HG03432 (cell line): ENCODE measurements around the gene UNC93B1.
"Not testable (repeated sequence)": the region's sequence is repeated elsewhere in the genome, so short reads cannot be mapped to it uniquely, and the experiment has no call there.

Experiments
- ATAC-seq: cut with Tn5 transposase; IDR thresholded peaks from one replicate; pipeline ENCODE4 v1.9.1; 2021; ENCODE audit warnings: mild to moderate bottlenecking, moderate library complexity; ENCODE audit not compliant: unreplicated experiment

The UNC93B1 gene

DNA sequence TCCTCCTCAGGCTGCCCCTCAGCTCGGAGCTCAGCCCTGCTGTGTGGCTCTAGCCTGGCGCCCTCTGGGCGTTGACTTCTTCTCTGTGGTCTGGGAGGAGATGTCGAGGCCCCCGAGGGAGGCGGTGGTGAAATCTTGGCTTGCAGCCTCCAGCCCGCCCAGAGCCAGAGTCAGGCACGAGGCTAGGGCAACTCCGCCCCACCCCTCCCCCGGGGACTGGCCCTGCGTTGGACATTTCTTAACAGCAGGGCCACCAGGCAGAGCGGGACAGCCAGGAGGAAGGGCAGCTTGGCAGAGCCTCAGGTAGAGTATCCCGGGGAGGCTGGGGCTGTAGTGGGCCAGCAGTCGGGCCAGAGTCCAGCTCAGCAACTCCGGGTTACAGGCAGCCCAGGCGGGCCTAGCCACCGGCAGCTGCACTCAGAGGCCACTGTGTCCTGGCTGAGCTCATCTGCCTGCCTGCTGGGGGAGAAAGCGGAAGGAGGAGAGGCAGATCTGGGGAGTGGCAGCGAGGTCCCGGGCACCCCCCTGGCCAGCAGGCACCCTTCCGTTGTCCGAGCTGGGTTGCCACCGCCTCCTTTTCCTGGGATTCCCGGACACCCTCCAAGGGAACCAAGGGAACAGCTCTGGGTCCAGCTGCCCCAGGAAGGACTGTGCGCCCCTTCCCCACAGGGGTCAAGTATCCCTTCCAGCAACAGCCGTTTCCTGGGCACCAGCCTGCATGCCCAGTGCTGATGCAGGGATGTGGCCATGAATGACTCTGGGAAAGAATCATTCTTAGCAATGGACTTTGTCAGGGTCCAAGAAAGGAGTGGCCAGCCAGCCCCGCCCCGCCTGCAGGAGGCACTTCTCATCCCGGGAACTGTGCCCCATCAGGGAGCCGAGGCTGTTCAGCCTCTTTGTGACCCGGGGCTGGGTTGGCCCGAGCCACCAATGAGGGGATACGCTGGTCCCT lies 6.5 kb upstream of the UNC93B1 start, which contains the start of gene ALDH3B1:
Gene ALDH3B1 (plus strand): TSS at position 238 of the 952 bp plus-strand sequence. CDS start 4,971 bp downstream, outside the sequence.
- ATAC-seq: no peak

DNA sequence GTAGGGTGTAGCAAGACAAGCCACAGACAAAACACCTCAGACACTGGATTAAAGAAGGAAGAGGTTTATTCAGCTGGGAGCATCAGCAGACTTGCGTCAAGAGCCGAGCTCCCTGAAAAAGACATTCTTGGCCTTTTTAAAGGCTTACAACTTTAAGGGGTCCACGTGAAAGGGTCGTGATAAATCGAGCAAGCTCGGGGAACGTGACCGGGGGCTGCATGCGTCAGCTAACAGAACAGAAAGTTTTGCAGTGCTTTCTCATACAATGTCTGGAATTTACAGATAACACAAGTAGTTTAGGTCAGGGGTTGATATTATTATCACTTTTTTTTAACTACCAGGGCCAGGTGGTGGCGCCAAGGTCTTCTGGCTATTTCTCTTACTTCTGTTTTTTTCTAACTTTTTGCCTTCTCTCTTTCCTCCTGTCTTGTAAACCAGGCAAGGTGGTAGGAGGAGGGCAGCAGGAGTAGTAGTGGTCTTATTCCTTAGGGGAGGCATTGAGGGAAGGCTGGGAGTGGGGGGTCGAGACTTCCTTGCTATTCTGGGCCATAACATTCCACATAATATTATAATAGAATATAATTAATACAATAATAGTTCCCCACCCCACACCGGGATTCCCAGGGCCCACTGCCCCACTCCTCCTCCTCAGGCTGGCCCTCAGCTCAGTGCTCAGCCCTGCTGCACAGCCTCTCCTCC lies 5.6 kb upstream of the UNC93B1 start:
- ATAC-seq: no peak

DNA sequence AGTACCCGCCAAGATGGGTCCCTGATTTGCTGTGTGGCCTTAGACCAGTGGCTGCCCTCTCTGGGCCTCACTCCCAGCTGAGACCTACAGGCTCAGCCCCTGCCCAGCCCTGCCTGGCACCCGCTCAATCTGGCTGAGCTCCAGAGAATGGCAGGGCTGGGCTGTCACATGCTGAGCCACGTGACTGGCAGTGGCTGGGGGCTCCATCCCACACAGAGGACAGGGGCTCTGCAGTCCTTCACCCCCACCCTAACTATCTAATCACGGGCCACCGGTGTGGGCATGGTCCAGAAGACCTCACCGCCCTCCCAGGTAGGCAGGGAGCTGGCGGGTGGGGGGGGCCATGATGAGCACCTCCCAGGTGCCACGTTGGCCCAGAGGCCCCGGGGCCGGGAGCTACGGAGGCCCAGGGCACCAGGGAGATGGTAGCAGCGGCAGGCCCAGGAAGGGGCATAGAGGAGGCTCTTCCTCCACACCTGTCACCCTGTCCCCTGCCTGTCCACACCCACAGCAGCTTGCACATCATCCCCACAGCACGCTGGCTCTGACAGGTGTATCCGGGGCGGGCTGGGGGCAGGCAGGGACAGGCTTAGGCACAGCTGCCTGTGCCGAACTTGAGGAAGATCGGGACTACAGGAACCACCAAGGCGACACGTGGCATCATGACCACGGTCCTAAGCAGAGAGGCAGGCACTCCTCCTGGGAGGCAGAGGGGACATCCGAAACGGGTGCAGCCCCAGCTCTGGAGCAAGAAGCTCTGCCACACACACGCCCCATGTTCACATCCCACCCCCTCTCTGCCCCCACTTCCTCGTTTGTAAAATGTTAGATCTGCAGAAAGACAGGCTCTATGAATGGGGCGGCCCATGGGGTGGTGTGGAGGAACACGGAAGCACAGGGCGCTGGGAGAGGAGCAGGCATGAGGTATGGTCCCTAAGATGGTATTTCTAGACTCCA lies 4.8 kb upstream of the UNC93B1 start:
- no peak for ATAC-seq

DNA sequence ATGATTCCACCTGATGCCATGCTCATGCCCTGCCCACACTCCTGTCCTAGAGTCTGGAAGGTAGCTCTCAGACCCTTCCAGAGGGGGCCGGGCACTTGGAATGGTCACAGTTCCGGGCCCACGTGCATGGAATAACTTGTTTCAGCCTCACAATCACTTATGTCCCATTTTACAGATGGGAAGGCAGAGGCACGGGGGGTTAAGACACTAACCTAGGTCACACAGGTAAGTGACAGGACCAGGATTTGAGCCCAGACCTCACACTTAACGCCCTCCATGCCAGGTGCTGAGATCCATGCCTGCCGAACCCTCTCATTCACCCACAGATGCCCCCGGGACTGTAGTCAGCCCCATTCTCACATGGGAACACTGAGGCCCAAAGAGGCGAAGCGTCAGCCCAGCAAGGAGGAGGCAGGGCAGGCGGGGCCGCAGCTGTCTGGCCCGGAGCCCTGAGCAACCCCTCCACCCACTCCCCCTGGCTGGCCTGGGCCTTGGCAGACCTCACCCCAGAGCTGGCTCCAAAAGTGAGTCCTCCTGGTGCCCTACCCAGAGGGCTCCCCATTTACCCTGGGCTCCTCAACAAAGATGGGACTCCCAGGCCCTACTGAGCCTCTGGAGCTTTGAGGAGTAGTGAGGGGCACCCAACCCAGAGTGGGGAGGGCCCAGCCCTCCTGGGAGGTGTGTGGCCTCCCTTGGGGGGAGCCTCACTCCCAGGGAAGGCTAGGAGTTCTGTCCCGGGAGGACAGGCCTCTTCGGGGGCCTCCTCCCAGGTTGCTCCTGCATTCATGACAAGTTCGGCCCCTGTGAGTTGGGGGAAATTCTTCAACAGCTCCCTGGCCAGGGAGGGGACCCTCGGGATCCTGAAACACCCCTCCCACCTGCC lies 3.8 kb upstream of the UNC93B1 start:
- no peak for ATAC-seq

DNA sequence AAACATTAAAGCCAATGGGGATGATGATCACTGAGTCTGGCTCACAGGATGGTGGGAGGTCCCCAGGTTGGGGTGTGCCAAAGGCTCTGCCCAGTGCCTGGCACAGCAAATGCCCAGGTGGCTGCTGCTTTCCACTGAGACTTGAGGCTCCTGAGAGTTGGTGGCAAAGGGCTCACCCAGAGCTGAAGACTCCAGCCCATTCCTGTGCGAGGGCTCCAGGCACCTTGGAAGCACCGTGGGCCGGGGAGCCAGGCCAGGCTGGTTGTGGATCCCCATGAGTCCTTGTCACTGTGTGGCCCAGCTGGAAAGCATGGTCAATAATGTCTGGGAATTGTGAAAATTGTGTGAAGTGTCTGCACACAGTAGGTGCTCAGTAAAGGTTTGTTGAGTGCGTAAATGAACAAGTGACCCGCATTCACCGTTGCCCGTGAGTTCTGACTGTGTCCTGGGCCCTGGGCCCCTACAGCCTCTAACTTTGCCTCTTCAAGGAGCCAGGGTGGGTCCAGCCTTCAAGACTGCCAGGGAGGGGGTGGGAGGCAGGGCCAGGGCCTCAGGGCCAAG lies 2.8 kb upstream of the UNC93B1 start:
- ATAC-seq: no peak

DNA sequence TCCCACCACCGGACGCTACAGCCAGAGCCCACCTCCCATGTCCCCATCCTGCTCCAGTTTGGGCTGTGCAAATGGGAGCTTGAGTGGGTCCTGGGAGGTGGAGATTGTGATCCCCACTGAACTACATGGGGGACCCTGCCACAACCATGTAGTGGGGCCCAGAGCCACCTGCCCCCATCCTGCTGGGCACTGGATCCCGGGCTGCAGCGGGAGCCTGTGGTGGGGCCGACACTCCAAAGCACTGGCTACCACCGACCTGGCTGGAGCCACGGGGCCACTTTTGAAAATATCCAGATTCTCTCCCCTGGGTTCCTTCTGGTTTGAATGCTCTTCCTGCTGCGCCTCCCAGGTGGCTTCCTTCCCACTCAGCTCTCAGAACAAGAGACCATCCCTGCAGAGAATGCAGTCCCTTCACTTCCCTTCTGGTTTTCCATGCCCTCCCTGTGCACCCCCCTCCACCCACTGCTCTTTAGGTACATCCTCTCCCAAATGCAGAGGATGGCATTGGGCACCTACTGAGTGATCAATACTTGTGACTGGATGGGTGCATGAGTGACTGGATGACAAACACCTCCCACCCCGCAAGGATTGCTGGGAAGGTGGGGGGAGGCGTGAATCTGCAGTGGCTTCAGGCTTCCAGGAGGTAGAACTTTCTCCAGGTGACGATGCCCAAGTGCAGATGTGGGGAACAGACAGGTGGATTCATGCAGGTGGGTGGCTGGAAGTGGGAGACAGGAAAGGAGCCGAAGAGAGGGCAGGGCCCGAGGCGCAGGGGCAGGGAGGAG lies 846 bp upstream of the UNC93B1 start:
- no peak for ATAC-seq

DNA sequence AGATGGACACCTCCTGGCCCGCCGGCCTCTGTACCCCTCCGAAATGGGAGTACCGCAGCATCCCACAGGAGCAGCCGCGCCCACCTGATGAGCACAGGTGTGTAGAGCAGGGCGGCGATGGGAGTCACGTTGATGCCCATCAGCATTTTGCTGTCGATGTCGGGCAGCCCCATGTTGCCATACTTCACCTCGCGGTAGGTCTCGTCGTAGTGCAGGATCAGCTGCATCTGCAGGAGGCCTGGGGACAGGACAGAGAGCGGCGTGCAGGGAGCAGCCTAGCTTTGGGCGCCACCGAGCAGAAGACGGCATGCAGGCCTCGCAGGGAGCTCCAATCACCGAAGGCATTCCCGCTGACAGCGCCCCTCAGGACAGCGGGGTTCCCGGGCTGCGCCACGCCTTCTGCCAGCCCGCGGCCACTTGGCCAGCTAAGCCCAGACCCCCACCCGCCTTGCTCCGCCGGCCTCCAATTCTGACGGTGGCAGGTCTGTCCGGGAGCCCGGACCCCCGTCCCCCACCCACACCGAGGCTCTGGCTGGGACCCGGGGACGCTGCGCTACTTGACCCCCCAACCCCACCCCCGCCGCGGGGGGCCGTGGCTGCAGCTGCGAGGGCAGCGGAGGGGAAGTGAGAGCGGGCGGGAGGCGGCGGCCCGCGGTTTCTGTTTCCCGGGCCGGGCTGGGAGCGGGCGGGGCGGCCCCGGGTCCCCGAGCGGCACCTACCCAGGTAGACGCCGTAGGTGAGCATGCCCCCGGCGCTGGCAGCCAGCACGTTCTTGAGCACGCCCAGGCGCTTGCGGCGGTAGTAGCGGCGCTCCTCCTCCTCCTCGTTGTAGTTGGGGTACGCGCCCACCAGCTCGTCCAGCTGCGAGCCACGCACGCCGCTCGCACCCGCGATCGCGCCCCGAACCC lies 705 bp downstream of the UNC93B1 start:
- peak; percentile 36 for ATAC-seq

DNA sequence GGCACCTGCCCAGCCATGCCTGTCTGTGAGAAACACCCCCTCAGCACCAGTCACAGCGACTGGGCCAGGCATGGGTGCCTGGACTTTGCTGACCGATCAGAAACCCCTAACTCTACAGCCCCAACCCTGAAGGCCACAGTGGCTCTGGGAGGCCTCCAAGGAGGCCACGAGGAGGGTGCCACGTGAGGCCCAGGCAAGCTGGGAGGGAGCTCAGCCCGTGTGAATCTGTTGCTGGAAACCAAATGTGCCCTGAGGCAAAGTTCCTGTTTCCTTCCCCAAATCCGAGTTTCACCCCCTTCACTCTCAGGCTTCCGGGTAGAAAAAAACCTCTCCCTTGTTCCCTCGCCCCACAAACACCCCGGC lies 1.3 kb downstream of the UNC93B1 start:
- ATAC-seq: peak; percentile 13

DNA sequence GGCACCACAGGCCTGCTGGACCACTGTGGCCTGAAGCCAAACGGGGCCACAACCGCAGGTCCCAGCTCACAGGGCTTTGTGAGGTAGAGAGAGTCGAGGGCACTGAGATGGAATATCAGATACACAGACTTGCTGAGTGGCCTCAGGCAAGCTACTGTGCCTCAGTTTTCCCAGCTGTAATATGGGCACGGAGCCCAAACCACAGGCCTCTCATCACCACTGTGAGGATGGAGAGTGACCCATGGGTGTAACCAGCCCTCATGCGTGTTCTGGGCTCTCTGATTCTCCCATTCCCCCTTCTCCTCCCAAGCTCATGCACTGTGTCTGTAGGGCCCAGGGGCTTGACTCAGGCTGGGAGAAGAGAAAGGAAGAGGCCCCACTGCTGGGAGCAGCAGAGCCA lies 4.2 kb downstream of the UNC93B1 start:
- no peak for ATAC-seq

DNA sequence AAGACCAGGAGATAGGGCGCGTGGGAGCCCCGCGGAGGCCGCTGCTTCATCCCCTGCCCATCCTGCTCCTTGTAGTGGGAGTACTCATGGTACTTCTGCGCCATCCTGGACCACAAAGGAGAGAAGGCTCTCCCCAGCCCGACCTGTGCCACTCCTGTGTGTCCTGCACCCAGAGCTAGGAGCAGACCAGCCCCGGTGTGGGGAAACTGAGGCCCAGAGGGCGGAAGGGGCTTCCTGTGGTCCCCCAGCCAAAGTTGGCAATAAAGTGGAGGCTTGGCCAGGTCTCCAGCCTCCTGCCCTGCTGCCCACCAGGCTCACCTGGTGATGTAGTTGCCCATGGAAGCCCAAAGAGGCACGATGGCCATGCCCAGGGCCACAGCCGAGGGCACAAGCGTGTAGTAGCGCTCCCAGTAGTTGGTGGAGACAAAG lies 4.7 kb downstream of the UNC93B1 start:
- no peak for ATAC-seq

DNA sequence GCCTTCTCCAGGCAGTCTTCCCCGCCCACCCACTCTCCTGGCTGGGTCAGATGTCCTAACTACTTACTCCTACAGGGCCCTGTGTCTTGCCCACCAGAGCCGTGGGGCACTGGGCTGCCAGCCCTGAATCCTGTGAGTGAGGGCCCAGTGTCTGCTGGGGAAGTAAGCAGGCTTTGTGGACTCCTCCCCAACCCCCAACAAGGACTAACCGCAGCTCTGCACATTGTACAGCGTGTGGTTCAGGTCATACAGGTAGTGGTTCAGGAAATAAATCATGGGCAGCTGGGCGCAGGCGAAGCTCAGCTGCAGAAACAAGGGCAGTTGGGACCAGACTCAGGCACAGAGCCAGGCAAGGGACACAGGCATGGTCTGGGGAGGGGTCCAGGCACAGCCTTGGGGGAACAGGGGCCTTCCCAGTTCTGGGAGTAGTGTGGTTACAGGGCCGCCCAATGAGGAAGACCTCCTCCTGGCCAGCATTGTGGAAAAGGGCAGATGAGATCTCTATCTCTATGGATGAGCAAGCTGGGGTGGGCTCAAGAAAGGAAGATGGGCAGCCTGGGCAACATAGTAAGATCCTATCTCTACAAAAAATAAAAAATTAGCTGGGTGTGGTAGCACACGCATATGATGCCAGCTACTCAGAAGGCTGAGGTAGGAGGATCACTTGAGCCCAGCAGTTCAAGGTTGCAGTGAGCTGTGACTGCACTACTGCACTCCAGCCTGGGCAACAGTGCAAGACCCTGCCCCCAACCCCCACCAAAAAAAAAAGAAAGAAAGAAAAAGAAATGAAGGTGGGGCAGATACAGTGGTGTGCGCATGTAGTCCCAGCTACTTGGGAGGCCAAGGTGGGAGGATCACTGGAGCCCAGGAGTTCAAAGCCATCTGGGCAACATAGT lies 5.5 kb downstream of the UNC93B1 start:
- no peak for ATAC-seq

DNA sequence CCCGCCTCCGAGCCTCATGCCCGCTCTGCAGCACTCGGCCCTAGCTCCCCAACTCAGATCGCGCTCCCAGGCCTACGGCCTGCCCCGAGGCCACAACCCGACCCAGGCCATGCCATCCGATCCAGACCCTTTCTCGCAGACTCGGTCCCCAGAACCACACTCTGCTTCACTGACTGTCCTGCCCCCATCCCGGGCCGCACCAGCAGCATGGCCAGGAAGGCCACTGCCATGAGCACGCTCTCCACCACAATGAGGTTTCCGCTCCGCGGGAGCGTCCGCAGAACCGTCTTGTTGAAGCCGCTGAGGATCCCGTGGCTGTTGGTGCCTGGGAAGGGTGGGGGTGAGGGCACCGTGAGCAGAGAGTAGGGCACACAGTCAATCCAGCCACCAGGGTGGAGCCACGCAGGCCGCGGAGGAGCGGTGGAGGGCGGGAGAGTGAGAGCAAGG lies 6.4 kb downstream of the UNC93B1 start:
- no peak for ATAC-seq

DNA sequence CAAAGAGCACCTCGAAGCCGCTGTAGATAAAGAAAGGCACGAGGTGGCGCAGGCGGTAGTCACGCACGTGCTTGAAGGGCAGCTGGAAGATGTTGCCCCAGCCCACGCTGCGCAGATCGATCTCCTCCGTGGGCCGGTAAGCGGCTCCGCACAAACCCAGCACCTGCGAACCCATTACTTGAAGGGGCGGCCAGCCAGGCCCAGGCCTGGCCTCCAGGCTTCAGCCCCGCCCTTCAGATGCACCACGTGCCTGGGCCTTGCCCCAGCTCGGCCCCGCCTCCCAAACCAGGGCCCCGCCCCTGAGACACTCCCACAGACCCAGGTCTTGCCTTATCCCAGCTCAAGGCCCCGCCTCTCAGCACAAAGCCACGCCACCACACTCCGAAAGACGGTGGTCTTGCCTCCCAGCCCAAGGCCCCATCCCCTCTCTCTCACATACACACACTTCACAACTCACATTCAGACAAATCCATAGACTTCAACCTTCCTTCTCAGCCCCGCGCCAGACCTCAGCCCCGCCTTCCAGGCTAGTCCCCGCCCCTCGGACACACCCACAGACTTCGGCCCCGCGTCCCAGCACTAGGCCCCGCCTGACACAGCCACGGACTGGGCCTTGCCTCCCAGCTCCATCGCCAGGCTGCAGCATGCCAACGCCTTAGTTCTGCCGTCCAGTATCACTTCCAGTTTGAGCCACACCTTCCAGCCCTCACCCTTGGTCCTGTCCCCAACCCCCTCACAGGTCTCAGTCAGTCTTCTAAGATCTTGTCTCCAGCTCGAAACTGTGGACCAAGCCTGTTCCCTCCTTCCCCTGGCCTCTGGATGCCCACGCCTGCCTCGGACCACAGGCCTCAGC lies 7.0 kb downstream of the UNC93B1 start:
- ATAC-seq: no peak

DNA sequence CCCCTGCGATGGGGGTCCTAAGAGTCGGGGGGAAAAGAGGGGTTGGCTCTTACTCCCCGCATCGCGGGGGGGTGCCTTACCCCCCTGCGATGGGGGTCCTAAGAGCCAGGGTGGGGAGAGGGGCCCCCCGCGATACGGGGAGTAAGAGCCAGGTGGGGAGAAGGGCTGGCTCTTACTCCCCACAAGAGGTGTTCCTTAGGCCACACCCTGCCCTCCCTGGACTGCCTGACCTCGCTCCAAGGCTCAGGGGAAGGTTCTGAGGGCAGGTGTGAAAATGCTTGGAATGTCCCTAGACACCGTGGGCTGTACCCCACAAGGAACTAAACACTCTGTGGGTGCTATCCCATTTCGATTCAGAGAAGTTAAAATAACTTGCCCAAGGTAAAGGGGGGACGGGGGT lies 7.8 kb downstream of the UNC93B1 start:
- ATAC-seq: no peak

DNA sequence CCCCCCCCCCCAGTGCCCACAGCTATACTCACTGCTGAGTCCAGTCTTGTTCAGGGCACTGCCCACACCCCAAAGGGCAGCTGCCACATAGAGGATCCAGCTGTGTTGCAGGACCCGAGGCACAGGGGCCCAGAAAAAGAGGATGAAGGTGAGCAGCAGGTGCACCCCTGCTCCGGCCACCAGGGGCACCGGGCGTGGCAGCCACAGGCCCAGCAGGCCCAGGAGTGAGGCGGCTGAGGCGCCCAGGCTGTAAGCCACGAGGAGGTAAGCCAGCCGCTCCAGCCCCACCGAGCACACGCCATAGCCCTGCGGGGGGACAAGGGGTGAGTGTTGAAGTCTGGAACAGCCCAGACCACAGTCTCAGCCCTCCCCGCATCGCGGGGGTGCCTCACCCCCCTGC lies 8.3 kb downstream of the UNC93B1 start:
- not testable (repeated sequence) for ATAC-seq

DNA sequence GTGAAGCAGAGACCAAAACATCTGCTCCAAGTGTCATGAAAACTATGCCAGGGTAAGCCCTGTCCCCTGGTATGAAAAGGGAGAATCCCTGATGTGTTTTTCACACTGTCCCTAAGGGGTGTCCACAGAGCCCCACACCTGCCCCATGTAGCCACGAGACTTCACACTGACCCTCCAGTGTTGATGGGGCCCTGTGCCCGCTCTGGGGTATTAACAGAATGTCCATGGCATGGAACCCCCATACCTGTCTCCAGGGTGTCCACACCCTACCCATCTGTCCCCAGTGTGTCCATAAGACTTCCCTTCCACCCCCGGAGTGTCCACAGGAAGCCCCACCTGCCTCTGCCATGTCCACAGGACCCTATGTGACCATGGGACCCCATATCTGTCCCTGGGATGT lies 8.8 kb downstream of the UNC93B1 start:
- not testable (repeated sequence) for ATAC-seq
